ENCODE results near the gene IQSEC1.
"Not testable (repeated sequence)": the region's sequence is repeated elsewhere in the genome, so short reads cannot be mapped to it uniquely, and the experiment has no call there.

The IQSEC1 gene

GRCh38 chr3:12884790-12885582 is 188.2 kb downstream of the IQSEC1 start:
- no peak for DNase-seq

GRCh38 chr3:12884186-12884680 is 189.0 kb downstream of the IQSEC1 start:
- no peak for DNase-seq

GRCh38 chr3:12882336-12883310 is 190.6 kb downstream of the IQSEC1 start:
- DNase-seq = no peak

GRCh38 chr3:12881858-12882257 is 191.4 kb downstream of the IQSEC1 start:
- DNase-seq = not testable (repeated sequence)

GRCh38 chr3:12879191-12879815 is 193.9 kb downstream of the IQSEC1 start:
- no peak for DNase-seq

GRCh38 chr3:12878758-12879157 is 194.5 kb downstream of the IQSEC1 start:
- not testable (repeated sequence) for DNase-seq

GRCh38 chr3:12878141-12878574 is 195.1 kb downstream of the IQSEC1 start:
- no peak for DNase-seq

GRCh38 chr3:12877040-12877439 is 196.2 kb downstream of the IQSEC1 start:
- DNase-seq = no peak

GRCh38 chr3:12875857-12876836 is 197.1 kb downstream of the IQSEC1 start:
- DNase-seq = no peak

- DNase-seq = no peak
Observed at GRCh38 chr3:12871404-12871983, 201.7 kb downstream of the IQSEC1 start.

- no peak for DNase-seq
Observed at GRCh38 chr3:12870942-12871341, 202.3 kb downstream of the IQSEC1 start.

- no peak for DNase-seq
Observed at GRCh38 chr3:12869035-12869621, 204.1 kb downstream of the IQSEC1 start.

GRCh38 chr3:12868039-12869034 is 204.9 kb downstream of the IQSEC1 start:
- DNase-seq = peak; percentile 36

GRCh38 chr3:12866836-12867235 is 206.4 kb downstream of the IQSEC1 start:
- DNase-seq = no peak

- DNase-seq = no peak
Observed at GRCh38 chr3:12865271-12865670, 208.0 kb downstream of the IQSEC1 start.

- DNase-seq = no peak
Observed at GRCh38 chr3:12862387-12862786, 210.8 kb downstream of the IQSEC1 start.

GRCh38 chr3:12861611-12862010 is 211.6 kb downstream of the IQSEC1 start:
- no peak for DNase-seq

- DNase-seq = no peak
Observed at GRCh38 chr3:12859840-12860239, 213.4 kb downstream of the IQSEC1 start.

- DNase-seq = no peak
Observed at GRCh38 chr3:12856626-12857025, 216.6 kb downstream of the IQSEC1 start.

GRCh38 chr3:12854565-12854964 is 218.7 kb downstream of the IQSEC1 start:
- no peak for DNase-seq
